DMS153 treated with DMSO at 0.1 percent for 48 hours (cell line): Measurements from ENCODE around the gene SGPL1.
"Not testable (repeated sequence)": the region's sequence is repeated elsewhere in the genome, so short reads cannot be mapped to it uniquely, and the experiment has no call there.

ENCODE experiments used
- DNase-seq: peaks from one replicate; lab custom pipeline; 2025; ENCODE audit not compliant: unreplicated experiment; lab: John Stamatoyannopoulos, UW

The SGPL1 gene

GRCh38 chr10:70815504-70816219 lies at the start of gene SGPL1:
Gene SGPL1, plus strand, starts transcription at chr10:70815948. Its CDS starts 906 bp downstream, at chr10:70816854.
- DNase-seq, result peak; percentile 66

- DNase-seq, result peak; percentile 13
Observed at GRCh38 chr10:70768026-70768685, 47.6 kb upstream of the SGPL1 start.

- DNase-seq, result no peak
Observed at GRCh38 chr10:70769121-70769520, 46.6 kb upstream of the SGPL1 start.

- no peak for DNase-seq
Observed at GRCh38 chr10:70770001-70770400, 45.7 kb upstream of the SGPL1 start.

GRCh38 chr10:70770516-70770915 lies 45.2 kb upstream of the SGPL1 start:
- not testable (repeated sequence) for DNase-seq

GRCh38 chr10:70771311-70772194 lies 44.2 kb upstream of the SGPL1 start:
- no peak for DNase-seq

- no peak for DNase-seq
Observed at GRCh38 chr10:70772627-70773026, 43.1 kb upstream of the SGPL1 start.

- DNase-seq, result no peak
Observed at GRCh38 chr10:70773461-70773860, 42.3 kb upstream of the SGPL1 start.

GRCh38 chr10:70773965-70774809 lies 41.6 kb upstream of the SGPL1 start:
- DNase-seq, result no peak

- DNase-seq, result no peak
Observed at GRCh38 chr10:70774810-70775678, 40.7 kb upstream of the SGPL1 start.

GRCh38 chr10:70775679-70776454 lies 39.9 kb upstream of the SGPL1 start:
- DNase-seq, result no peak

GRCh38 chr10:70776455-70777005 lies 39.2 kb upstream of the SGPL1 start:
- no peak for DNase-seq

GRCh38 chr10:70777063-70777875 lies 38.5 kb upstream of the SGPL1 start:
- DNase-seq, result no peak

GRCh38 chr10:70778267-70778924 lies 37.4 kb upstream of the SGPL1 start:
- no peak for DNase-seq

GRCh38 chr10:70779088-70779487 lies 36.7 kb upstream of the SGPL1 start:
- no peak for DNase-seq

GRCh38 chr10:70779511-70780369 lies 36.0 kb upstream of the SGPL1 start:
- no peak for DNase-seq
